ENCODE results near the gene ZNF217.

- TF ChIP-seq ILF3 (IDR thresholded peaks at IDR 0.05; ENCODE audit: borderline replicate concordance) (no peak), ATF3 (IDR thresholded peaks at IDR 0.05) (no peak), ATF3 (CRISPR knock-in tag; conservative IDR thresholded peaks at IDR 0.05) (no peak), ZNF232 (CRISPR knock-in tag; IDR thresholded peaks at IDR 0.05) (no peak), ZFX (CRISPR knock-in tag; IDR thresholded peaks at IDR 0.05) (no peak), OTX1 (CRISPR knock-in tag; IDR thresholded peaks at IDR 0.05) (no peak), SMARCB1 (IDR thresholded peaks at IDR 0.05; ENCODE audit: insufficient read length, low read depth) (no peak)
- TF ChIP-seq, protein P1, sequence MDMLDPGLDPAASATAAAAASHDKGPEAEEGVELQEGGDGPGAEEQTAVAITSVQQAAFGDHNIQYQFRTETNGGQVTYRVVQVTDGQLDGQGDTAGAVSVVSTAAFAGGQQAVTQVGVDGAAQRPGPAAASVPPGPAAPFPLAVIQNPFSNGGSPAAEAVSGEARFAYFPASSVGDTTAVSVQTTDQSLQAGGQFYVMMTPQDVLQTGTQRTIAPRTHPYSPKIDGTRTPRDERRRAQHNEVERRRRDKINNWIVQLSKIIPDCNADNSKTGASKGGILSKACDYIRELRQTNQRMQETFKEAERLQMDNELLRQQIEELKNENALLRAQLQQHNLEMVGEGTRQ (CRISPR knock-in tag; IDR thresholded peaks at IDR 0.05), result no peak
Measured at GRCh38 chr20:53539516-53539915, 54.1 kb downstream of the ZNF217 start.
